Peyer's patch (tissue), 4 donors: ENCODE measurements around the gene CD48. TPM values are rescaled to one million over a fixed set of nuclear protein-coding genes. Genes with fewer than 3 reads are reported as not detected.

Experiments
- DNase-seq, 3 donors: peaks; one replicate each; pipeline ENCODE4 v3.0.0-alpha.2; 2017 to 2019
- H3K27ac ChIP-seq, 4 donors: fragments of 200-600 bp; sonication (generic); one replicate each; pipeline ENCODE4 v1.5.1; 2016 to 2019
- H3K27me3 ChIP-seq, 2 donors: fragments of 200-600 bp; sonication (generic); one replicate each; pipeline ENCODE4 v1.5.1; 2019
- H3K36me3 ChIP-seq, 3 donors: fragments of 200-600 bp; sonication (generic); one replicate each; pipeline ENCODE4 v1.5.1; 2016 to 2019
- H3K4me1 ChIP-seq, 4 donors: fragments of 200-600 bp; sonication (generic); one replicate each; pipeline ENCODE4 v1.5.1; 2016 to 2019
- H3K4me3 ChIP-seq, 4 donors: fragments of 200-600 bp; sonication (generic); 1 replicate in 3 of 4; 2 replicates in 1 of 4; pipeline ENCODE4 v1.5.1; 2016 to 2019; ENCODE audit warnings: mild to moderate bottlenecking in 1 of 4
- H3K9me3 ChIP-seq, 4 donors: fragments of 200-600 bp; sonication (generic); one replicate each; pipeline ENCODE4 v1.5.1; 2016 to 2019; ENCODE audit warnings: mild to moderate bottlenecking in 1 of 4
- CTCF ChIP-seq, 6 experiments: fragments of 450-650 bp in 4 of 6; fragments of 200-600 bp in 2 of 6; sonication (generic) in 1 of 6; IDR thresholded peaks; one replicate each; pipeline ENCODE4 v1.5.1; 2017 to 2019; ENCODE audit warnings: antibody characterized with exemption in 6 of 6, mild to moderate bottlenecking in 3 of 6, moderate library complexity in 1 of 6
- POLR2A ChIP-seq, 2 donors: fragments of 450-650 bp; IDR thresholded peaks; one replicate each; pipeline ENCODE4 v1.5.1; 2017; ENCODE audit warnings: antibody characterized with exemption in 2 of 2, mild to moderate bottlenecking in 2 of 2, moderate library complexity in 2 of 2
- total RNA-seq, 4 donors: library from RNA; depleted of rRNA; stranded (reverse); fragments of >200 nt; gene quantifications; one replicate each; pipeline ENCODE4 v1.1.0, GENCODE V29; 2016

Gene CD48
- total RNA-seq, 4 donors from 2014 or later, result 1.4 to 84.2 (median 9.9) TPM

- no peak for TF ChIP-seq CTCF (IDR thresholded peaks at IDR 0.05)
- no peak for TF ChIP-seq POLR2A (IDR thresholded peaks at IDR 0.05)
- no peak for DNase-seq
- Histone ChIP-seq H3K27ac (no peak overlapping the region), H3K36me3 (no peaks in the 10 kb centered on the region), H3K9me3 (no peaks in the 10 kb centered on the region), H3K4me3 (no peak overlapping the region), H3K4me1 (peaks cover 0 to 14% (median 7%) of the 10 kb centered on the region in 4 donors), H3K27me3 (no peaks in the 10 kb centered on the region)
These were observed 31.7 kb downstream of the CD48 start for GRCh38 chr1:160679893-160680292.

GRCh38 chr1:160676869-160677597 lies 34.6 kb downstream of the CD48 start:
- Histone ChIP-seq H3K4me3 (no peak overlapping the region), H3K9me3 (no peaks in the 10 kb centered on the region)
- TF ChIP-seq CTCF (IDR thresholded peaks at IDR 0.05), result no peak
- no peak for TF ChIP-seq POLR2A (IDR thresholded peaks at IDR 0.05)

GRCh38 chr1:160675641-160676410 lies 35.8 kb downstream of the CD48 start:
- peak overlapping the region in 2 of 4 donors; percentile 52 to 53 for H3K27ac ChIP-seq
- DNase-seq, result peak; percentile 69 to 91 (median 76)
- H3K27me3 ChIP-seq, result no peaks in the 10 kb centered on the region
- H3K36me3 ChIP-seq, result no peaks in the 10 kb centered on the region
- no peak overlapping the region for H3K4me3 ChIP-seq
- no peaks in the 10 kb centered on the region for H3K9me3 ChIP-seq
- H3K4me1 ChIP-seq, result peaks cover 0 to 10% (median 5%) of the 10 kb centered on the region in 4 donors
- TF ChIP-seq POLR2A (IDR thresholded peaks at IDR 0.05) (no peak), CTCF (IDR thresholded peaks at IDR 0.05) (peak; percentile 60 to 78 (median 68))

More at GRCh38 chr1:160676869-160677597, 34.6 kb downstream of the CD48 start:
- Histone ChIP-seq H3K4me1 (peaks cover 0 to 10% (median 5%) of the 10 kb centered on the region in 4 donors), H3K27me3 (no peaks in the 10 kb centered on the region), H3K27ac (no peak overlapping the region), H3K36me3 (no peaks in the 10 kb centered on the region)
- DNase-seq, result no peak

- peaks cover 0 to 10% (median 5%) of the 10 kb centered on the region in 4 donors for H3K4me1 ChIP-seq
- H3K4me3 ChIP-seq, result no peak overlapping the region
- H3K9me3 ChIP-seq, result no peaks in the 10 kb centered on the region
- peak overlapping the region in 1 of 4 donors; percentile 3 for H3K27ac ChIP-seq
- TF ChIP-seq POLR2A (IDR thresholded peaks at IDR 0.05) (no peak), CTCF (IDR thresholded peaks at IDR 0.05) (no peak)
- no peaks in the 10 kb centered on the region for H3K36me3 ChIP-seq
- peak in 1 of 3 donors; percentile 65 for DNase-seq
- no peaks in the 10 kb centered on the region for H3K27me3 ChIP-seq
These were observed 37.2 kb downstream of the CD48 start for GRCh38 chr1:160674415-160674814.

- Histone ChIP-seq H3K27ac (peak overlapping the region in 2 of 4 donors; percentile 23 to 46), H3K9me3 (no peaks in the 10 kb centered on the region), H3K27me3 (no peaks in the 10 kb centered on the region), H3K36me3 (no peaks in the 10 kb centered on the region), H3K4me1 (peaks cover 0 to 10% (median 5%) of the 10 kb centered on the region in 4 donors), H3K4me3 (no peak overlapping the region)
- TF ChIP-seq POLR2A (IDR thresholded peaks at IDR 0.05), result no peak
- TF ChIP-seq CTCF (IDR thresholded peaks at IDR 0.05), result no peak
- DNase-seq, result no peak
These were observed 38.6 kb downstream of the CD48 start for GRCh38 chr1:160672789-160673695.
